ENCODE results near the gene SPOPL.

Gene SPOPL

DNA sequence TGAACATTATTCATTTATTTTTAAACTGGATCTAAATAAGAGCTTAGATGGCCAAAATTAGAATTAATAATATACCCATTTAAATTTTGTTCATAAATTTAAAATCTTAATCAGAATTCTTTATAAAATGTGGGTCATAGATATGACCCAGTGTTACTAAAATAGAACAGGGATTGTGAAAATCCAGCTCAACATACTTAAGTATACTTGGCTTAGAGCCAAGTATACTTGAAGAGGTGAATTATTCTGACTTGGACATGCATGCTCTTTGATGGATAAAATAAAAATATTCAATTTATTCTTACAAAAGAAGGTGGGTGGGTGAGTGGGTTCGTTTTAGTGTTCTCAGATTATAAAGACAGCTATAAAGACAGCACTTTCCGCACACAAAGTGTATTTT lies 70.7 kb downstream of the SPOPL start:
- no peak for DNase-seq (ENCODE audit: low read depth, low spot score)

GRCh38 chr2:138577066-138577465 lies 75.5 kb downstream of the SPOPL start:
- no peak overlapping the region for H3K4me3 ChIP-seq (ENCODE audit: low read length)
- no peak for DNase-seq (ENCODE audit: low read depth, low spot score)

More for the DNA sequence above, 70.7 kb downstream of the SPOPL start:
- H3K4me3 ChIP-seq (ENCODE audit: low read length): no peak overlapping the region

- no peak for DNase-seq (ENCODE audit: low read depth, low spot score)
- H3K4me3 ChIP-seq (ENCODE audit: low read length): no peak overlapping the region
Measured at GRCh38 chr2:138579556-138579955, 78.0 kb downstream of the SPOPL start.

DNA sequence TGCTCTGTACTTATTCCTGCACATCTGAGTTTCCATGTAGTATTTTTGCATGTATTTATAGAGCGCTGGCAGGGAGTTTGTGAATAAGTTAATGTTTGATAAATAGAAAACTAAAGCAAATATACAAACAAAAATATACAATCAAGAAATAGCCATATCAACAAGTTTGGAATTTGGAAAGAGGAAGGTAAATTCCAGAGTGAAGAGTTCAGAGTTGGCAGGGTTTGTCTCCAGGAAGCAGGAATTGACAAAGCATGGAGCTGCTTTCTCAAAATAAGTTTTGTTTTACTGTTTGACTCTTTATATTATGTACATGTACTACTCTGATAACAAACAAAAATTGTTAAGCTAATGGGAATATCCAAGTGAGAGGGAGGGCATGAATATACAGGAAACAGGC lies 80.3 kb downstream of the SPOPL start:
- DNase-seq (ENCODE audit: low read depth, low spot score): no peak
- H3K4me3 ChIP-seq (ENCODE audit: low read length): no peak overlapping the region

- no peak for DNase-seq (ENCODE audit: low read depth, low spot score)
- no peak overlapping the region for H3K4me3 ChIP-seq (ENCODE audit: low read length)
Measured at GRCh38 chr2:138589663-138590062, 88.1 kb downstream of the SPOPL start.

DNA sequence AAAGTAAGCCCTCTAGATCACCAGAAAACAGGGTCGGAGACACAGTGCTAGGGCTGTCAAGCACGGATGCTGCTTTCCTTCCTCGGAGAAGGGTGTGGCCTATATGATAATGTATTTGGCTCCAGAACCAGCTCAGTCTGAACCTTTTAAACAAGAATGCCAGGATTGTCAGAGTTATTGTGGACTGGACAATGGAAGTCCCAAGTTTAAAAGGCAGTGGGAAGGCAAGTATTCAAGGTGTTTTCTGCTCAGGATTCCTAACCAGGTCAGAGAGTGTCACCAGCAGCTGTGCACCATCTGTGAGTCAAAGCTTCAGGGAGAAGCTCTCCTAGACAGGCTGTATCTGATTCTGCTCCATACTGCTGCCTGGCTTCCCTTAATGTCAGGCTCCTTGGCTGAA lies 94.8 kb downstream of the SPOPL start:
- no peak overlapping the region for H3K4me3 ChIP-seq (ENCODE audit: low read length)
- no peak for DNase-seq (ENCODE audit: low read depth, low spot score)

DNA sequence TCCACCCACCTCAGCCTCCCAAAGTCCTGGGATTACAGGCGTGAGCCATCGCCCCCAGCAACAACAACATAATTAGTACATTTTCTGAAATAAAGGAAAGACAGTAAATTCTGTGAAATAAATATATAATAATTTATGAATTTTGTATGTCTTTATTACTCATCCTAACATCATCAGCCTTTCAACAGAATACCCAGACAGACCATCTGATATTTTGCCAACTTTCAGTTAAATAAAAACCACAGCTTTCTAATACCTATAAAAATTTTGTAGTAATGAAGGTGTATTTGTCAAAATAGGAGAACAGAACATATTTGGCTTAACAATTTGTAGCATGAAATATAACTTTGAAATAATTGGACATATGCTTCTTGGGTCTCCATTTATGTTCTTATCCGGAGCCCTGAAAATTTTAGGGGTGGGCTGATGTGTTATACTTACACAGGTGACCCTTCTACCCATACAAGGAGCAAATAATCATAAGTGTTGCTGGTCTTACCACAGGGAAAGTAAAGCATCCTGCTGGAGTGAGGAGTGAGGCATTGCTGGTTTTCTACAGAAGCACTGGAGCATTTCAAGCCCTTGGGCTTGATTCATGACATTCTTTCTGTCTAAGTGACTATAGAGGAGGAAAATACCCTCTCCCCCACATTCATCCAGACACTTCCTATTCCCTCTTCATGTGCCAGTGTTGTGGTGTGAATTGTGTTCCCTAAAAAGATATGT lies 99.3 kb downstream of the SPOPL start:
- no peak for DNase-seq (ENCODE audit: low read depth, low spot score)

GRCh38 chr2:138601458-138602165 lies 100.0 kb downstream of the SPOPL start:
- DNase-seq (ENCODE audit: low read depth, low spot score): no peak
- no peak overlapping the region for H3K4me3 ChIP-seq (ENCODE audit: low read length)

More for the DNA sequence above, 99.3 kb downstream of the SPOPL start:
- no peak overlapping the region for H3K4me3 ChIP-seq (ENCODE audit: low read length)

DNA sequence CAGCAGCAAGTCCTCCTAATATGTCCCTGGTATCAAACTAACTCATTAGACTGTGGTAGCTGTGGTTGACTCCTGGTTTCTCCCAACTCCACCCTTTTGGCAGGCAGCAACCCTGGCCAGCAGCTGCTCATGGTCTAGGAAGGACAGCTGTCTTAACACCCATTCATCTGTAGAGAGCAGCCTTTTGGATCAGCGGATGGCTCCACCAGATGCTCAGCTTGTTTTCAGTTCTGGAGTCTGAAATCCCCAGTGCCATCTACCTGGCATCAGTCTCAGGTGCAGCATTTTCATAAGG lies 100.5 kb downstream of the SPOPL start:
- no peak for DNase-seq (ENCODE audit: low read depth, low spot score)
- no peak overlapping the region for H3K4me3 ChIP-seq (ENCODE audit: low read length)

DNA sequence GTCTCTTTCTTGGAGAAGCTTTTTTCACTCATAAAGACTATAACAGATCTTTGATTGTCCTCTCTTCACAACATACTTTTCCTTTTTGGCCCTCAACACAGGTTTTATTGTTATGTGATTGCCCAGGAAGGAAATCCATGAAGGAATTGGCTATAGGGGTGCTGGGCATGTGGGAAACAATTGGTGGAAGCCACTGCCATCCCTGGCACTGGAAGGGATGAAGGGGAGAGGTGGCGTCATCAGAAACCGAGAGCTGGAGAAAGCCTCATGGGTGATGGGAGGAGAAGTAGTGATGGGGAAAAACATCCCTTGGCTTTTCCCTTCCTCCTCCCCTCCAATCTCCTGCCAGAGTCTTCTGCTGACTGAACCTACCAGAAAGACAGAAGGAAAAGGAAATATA lies 106.2 kb downstream of the SPOPL start:
- H3K4me3 ChIP-seq (ENCODE audit: low read length): no peak overlapping the region
- no peak for DNase-seq (ENCODE audit: low read depth, low spot score)

DNA sequence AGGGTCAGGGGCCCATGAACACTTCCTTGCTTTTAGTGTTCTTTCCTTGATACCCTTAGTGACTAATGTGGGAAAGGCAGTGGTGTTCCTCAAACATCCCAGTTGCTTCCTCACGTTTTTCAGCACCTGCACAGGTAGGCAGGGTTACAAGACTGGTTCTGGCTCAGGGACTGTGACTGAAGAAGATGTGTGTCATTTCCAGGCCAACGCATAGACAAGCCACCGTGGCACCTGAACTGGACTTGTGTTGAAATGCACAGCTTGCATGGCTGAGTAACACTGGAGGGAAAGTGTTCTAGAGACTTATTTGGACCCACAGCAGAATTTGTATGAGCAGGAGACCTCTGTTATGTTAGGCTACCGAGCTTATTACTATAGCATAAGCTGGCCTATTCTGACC lies 107.9 kb downstream of the SPOPL start:
- DNase-seq (ENCODE audit: low read depth, low spot score): no peak
- H3K4me3 ChIP-seq (ENCODE audit: low read length): no peak overlapping the region

- DNase-seq (ENCODE audit: low read depth, low spot score): no peak
- H3K4me3 ChIP-seq (ENCODE audit: low read length): no peak overlapping the region
Measured at GRCh38 chr2:138610201-138610953, 108.8 kb downstream of the SPOPL start.

GRCh38 chr2:138615257-138615656 lies 113.7 kb downstream of the SPOPL start:
- no peak for DNase-seq (ENCODE audit: low read depth, low spot score)
- no peak overlapping the region for H3K4me3 ChIP-seq (ENCODE audit: low read length)

- no peak overlapping the region for H3K4me3 ChIP-seq (ENCODE audit: low read length)
- DNase-seq (ENCODE audit: low read depth, low spot score): no peak
Measured at GRCh38 chr2:138617026-138617425, 115.5 kb downstream of the SPOPL start.

- H3K4me3 ChIP-seq (ENCODE audit: low read length): no peak overlapping the region
- no peak for DNase-seq (ENCODE audit: low read depth, low spot score)
Measured at GRCh38 chr2:138618971-138619370, 117.4 kb downstream of the SPOPL start.

- no peak for DNase-seq (ENCODE audit: low read depth, low spot score)
- no peak overlapping the region for H3K4me3 ChIP-seq (ENCODE audit: low read length)
Measured at GRCh38 chr2:138620431-138620830, 118.9 kb downstream of the SPOPL start.

DNA sequence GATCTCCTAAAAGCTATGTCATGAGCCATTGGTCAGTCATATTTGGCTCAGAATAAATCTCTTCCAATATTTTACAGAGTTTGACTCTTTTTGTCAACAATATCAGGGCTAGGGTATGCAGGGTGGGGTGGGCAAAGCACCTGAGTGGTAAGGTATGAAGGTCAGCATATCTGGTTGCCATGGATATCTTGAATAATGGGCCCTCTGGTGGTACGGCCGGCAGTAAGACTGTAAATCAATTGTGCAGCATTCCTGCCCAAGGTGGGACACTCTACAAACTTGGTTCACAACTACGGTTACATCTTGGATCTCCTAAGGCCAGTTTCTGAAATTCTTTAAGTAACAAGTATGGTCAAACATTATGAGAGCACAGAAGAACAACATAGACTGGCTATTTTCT lies 119.6 kb downstream of the SPOPL start:
- no peak overlapping the region for H3K4me3 ChIP-seq (ENCODE audit: low read length)
- DNase-seq (ENCODE audit: low read depth, low spot score): no peak

GRCh38 chr2:138622613-138623012 lies 121.0 kb downstream of the SPOPL start:
- no peak overlapping the region for H3K4me3 ChIP-seq (ENCODE audit: low read length)
- DNase-seq (ENCODE audit: low read depth, low spot score): no peak
